CD4-positive, CD25-positive, alpha-beta regulatory T cell (primary cell): ENCODE results near the gene PNPO. TPM values are rescaled to one million over a fixed set of nuclear protein-coding genes. Genes with fewer than 3 reads are reported as not detected.

ENCODE experiments used
- ATAC-seq, 2 donors: fragments of 150-1000 bp; cut with Tn5 transposase; one replicate each; pipeline ENCODE4 v1.10.0; 2021; ENCODE audit warnings: low read depth in 2 of 2, moderate number of reproducible peaks in 2 of 2, moderate library complexity in 1 of 2
- DNase-seq, 3 donors: peaks; one replicate each; pipeline versions ENCODE4 v3.0.0 to v3.0.0-alpha.2; 2012 to 2022; ENCODE audit warnings: mixed read lengths in 1 of 3
- H3K27ac ChIP-seq: one replicate; pipeline ENCODE4 v1.7.0; 2013; ENCODE audit warnings: mild to moderate bottlenecking, low read length; ENCODE audit not compliant: insufficient read depth, poor library complexity, severe bottlenecking
- H3K27me3 ChIP-seq: one replicate; pipeline ENCODE4 v1.7.0; 2013; ENCODE audit warnings: low read length; ENCODE audit not compliant: control insufficient read depth, insufficient read depth
- H3K36me3 ChIP-seq: one replicate; pipeline ENCODE4 v1.7.0; 2013; ENCODE audit warnings: mild to moderate bottlenecking, low read length, moderate library complexity; ENCODE audit not compliant: control insufficient read depth, insufficient read depth
- H3K4me1 ChIP-seq: 2 replicates; pipeline ENCODE4 v1.7.0; 2013; ENCODE audit warnings: mild to moderate bottlenecking, low read length; ENCODE audit not compliant: insufficient read depth, control insufficient read depth, poor library complexity, severe bottlenecking
- H3K4me3 ChIP-seq: one replicate; pipeline ENCODE4 v1.7.0; 2013; ENCODE audit warnings: low read depth, mild to moderate bottlenecking, low read length, moderate library complexity
- H3K9me3 ChIP-seq, 2 experiments: 1 replicate in 1 of 2; 2 replicates in 1 of 2; pipeline ENCODE4 v1.7.0; 2013; ENCODE audit warnings: low read length in 2 of 2, mild to moderate bottlenecking in 1 of 2, moderate library complexity in 1 of 2; ENCODE audit not compliant: control insufficient read depth in 2 of 2
- H3K27ac Mint-ChIP-seq, 3 donors: one replicate each; pipeline ENCODE4 v1.8.0; 2020 to 2022; ENCODE audit warnings: mild to moderate bottlenecking in 3 of 3, mixed read lengths in 3 of 3, moderate library complexity in 2 of 3
- H3K27me3 Mint-ChIP-seq: one replicate; pipeline ENCODE4 v1.8.0; 2022; ENCODE audit warnings: mild to moderate bottlenecking, mixed read lengths
- H3K36me3 Mint-ChIP-seq: one replicate; pipeline ENCODE4 v1.8.0; 2020; ENCODE audit warnings: mixed read lengths
- H3K4me1 Mint-ChIP-seq, 4 donors: one replicate each; pipeline ENCODE4 v1.8.0; 2020 to 2022; ENCODE audit warnings: mixed read lengths in 4 of 4, mild to moderate bottlenecking in 1 of 4
- H3K4me3 Mint-ChIP-seq, 4 donors: one replicate each; pipeline ENCODE4 v1.8.0; 2020 to 2022; ENCODE audit warnings: mild to moderate bottlenecking in 4 of 4, mixed read lengths in 4 of 4, moderate library complexity in 3 of 4
- H3K9me3 Mint-ChIP-seq, 7 donors: one replicate each; pipeline ENCODE4 v1.8.0; 2020 to 2022; ENCODE audit warnings: mixed read lengths in 7 of 7, mild to moderate bottlenecking in 3 of 7, moderate library complexity in 2 of 7
- polyA plus RNA-seq, 4 donors: library from polyadenylated mRNA; unstranded; fragments of 300-500 nt; fragmentation: Illumina TruSeq; gene quantifications; one replicate each; pipeline ENCODE4 v1.2.3, GENCODE V29; 2021
- total RNA-seq: library from RNA; stranded (reverse); gene quantifications from one replicate; pipeline ENCODE4 v1.2.3, GENCODE V29; 2022

Gene PNPO
- total and polyA plus RNA-seq, 5 donors from 2014 or later, result 7.8 to 25.5 (median 18.9) TPM

DNA sequence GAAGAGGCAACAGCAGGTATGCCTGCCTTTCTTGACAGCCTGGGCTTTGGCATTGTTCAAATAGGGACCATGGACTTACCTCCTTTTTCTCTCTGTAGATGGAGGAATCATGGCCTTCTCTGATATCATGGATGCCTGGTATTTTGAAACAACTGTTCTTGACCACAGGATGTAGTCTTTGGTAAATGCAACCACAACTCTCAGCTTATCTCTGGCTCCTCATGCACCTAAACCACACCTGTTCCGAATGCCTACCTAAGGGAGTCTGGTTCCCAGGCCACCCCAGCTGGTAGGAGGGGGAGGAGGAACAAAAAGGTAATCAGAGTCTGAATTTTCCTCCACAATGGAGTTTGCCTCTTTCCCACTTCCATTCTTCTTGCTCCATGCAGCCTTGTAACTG lies 48.3 kb downstream of the PNPO start:
- H3K4me3 ChIP-seq, result no peak overlapping the region
- DNase-seq (no peak), ATAC-seq (no peak)
- Mint-ChIP-seq H3K4me3 (no peak overlapping the region), H3K27me3 (peaks cover 6% of the 10 kb centered on the region), H3K4me1 (no peaks in the 10 kb centered on the region), H3K9me3 (no peaks in the 10 kb centered on the region), H3K27ac (no peak overlapping the region), H3K36me3 (no peaks in the 10 kb centered on the region)
- no peaks in the 10 kb centered on the region for H3K9me3 ChIP-seq
- peaks cover 4% of the 10 kb centered on the region for H3K27me3 ChIP-seq
- H3K27ac ChIP-seq, result no peak overlapping the region
- H3K36me3 ChIP-seq, result no peaks in the 10 kb centered on the region
- no peaks in the 10 kb centered on the region for H3K4me1 ChIP-seq

DNA sequence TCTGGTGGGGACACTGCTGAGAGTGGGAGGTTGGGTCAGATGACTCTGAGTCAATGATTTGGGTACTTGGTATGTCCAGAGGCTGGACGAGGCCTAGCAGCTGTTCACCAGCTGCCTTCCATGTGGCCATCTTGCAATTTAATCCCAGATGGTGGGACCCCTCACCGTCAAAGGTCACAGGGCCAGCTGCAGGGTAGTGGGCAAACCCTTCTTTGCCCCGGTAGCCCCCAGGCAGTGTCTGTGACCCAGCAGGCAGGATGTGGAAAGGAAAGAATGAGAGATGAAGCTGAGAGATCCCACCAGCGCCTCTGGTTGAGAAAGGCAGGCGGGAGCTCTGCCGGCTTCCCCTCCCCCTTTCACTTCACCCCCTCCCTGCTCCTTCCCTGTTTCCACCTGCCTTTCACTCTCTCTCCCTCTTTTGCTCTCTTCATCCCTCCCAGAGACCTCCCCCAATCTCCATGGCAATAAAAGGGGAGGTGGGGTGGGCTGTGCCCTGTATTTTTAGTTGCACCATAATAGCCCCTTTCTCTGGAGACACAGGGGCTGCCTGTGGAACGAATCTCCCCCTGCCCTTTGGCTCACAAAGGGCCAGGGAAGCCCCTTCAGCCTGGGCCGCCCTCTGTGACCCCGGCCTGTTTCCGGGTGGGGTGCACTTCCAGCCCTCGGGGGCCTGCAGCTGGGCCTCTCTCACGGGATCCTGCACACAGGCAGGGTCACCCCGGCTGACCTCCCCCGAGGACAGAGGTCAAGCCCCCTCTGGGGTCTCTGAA lies 49.8 kb downstream of the PNPO start:
- Mint-ChIP-seq H3K27me3 (peaks cover 15% of the 10 kb centered on the region), H3K36me3 (no peaks in the 10 kb centered on the region), H3K4me1 (no peaks in the 10 kb centered on the region), H3K27ac (no peak overlapping the region), H3K4me3 (no peak overlapping the region), H3K9me3 (no peaks in the 10 kb centered on the region)
- H3K4me1 ChIP-seq, result no peaks in the 10 kb centered on the region
- H3K9me3 ChIP-seq, result no peaks in the 10 kb centered on the region
- H3K4me3 ChIP-seq, result no peak overlapping the region
- H3K27ac ChIP-seq, result no peak overlapping the region
- H3K36me3 ChIP-seq, result no peaks in the 10 kb centered on the region
- no peak for ATAC-seq
- peaks cover 4% of the 10 kb centered on the region for H3K27me3 ChIP-seq
- no peak for DNase-seq

DNA sequence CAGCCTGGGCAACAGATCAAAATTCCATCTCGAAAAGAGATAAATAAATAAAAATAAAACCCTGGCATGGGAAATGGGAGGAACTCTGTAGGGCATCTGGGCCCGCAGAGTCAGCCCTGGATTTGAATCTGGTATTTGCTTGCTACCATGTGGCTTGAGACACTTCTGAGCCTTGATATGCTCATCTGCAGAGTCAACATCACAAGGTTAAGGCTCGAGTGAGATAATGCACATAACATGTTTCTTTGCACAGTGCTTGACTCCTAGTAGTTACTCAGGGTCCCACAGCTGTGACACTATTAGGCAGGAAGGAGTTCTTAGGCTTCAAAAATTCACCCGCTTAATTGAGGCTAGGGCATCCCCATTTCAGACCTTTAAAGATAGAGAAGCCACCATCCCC lies 50.8 kb downstream of the PNPO start:
- no peaks in the 10 kb centered on the region for H3K4me1 Mint-ChIP-seq
- ATAC-seq, result no peak
- no peak overlapping the region for H3K27ac Mint-ChIP-seq
- H3K4me3 ChIP-seq, result no peak overlapping the region
- no peaks in the 10 kb centered on the region for H3K4me1 ChIP-seq
- peaks cover 4% of the 10 kb centered on the region for H3K27me3 ChIP-seq
- no peak for DNase-seq
- H3K9me3 ChIP-seq, result no peaks in the 10 kb centered on the region
- peaks cover 19% of the 10 kb centered on the region for H3K27me3 Mint-ChIP-seq
- no peak overlapping the region for H3K4me3 Mint-ChIP-seq
- no peaks in the 10 kb centered on the region for H3K9me3 Mint-ChIP-seq
- no peaks in the 10 kb centered on the region for H3K36me3 ChIP-seq
- no peaks in the 10 kb centered on the region for H3K36me3 Mint-ChIP-seq
- H3K27ac ChIP-seq, result no peak overlapping the region

DNA sequence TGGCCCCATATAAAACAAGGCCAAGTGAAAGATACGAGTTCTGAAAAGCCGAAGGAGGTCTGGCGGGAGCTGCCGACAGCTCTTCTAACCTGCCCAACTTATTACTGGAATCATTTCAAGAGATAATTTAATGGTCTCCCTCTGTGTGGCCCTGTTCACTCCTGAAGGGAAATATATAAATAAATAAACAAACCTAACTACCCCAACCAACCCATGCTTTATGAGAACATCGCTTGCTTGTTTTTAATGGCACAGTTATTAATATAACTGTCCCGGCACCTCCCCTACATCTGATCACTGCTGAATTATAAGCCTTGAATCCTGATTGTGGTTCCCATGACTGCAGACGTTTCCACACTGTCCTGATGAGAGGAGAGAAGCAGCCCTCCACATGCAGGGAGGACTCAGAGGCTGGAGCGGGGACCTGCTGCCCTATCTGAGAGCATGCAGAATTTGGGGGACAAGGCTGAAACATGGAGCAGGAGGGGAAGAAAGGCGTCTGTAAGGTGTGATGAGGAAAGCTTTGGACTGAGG lies 51.7 kb downstream of the PNPO start:
- H3K27me3 ChIP-seq, result peaks cover 4% of the 10 kb centered on the region
- no peak for DNase-seq
- no peaks in the 10 kb centered on the region for H3K9me3 ChIP-seq
- H3K4me1 Mint-ChIP-seq, result no peaks in the 10 kb centered on the region
- H3K27me3 Mint-ChIP-seq, result peaks cover 19% of the 10 kb centered on the region
- H3K4me3 ChIP-seq, result no peak overlapping the region
- H3K4me3 Mint-ChIP-seq, result no peak overlapping the region
- H3K27ac ChIP-seq, result no peak overlapping the region
- H3K9me3 Mint-ChIP-seq, result no peaks in the 10 kb centered on the region
- H3K4me1 ChIP-seq, result no peaks in the 10 kb centered on the region
- H3K27ac Mint-ChIP-seq, result no peak overlapping the region
- ATAC-seq, result no peak
- H3K36me3 Mint-ChIP-seq, result no peaks in the 10 kb centered on the region
- H3K36me3 ChIP-seq, result no peaks in the 10 kb centered on the region

DNA sequence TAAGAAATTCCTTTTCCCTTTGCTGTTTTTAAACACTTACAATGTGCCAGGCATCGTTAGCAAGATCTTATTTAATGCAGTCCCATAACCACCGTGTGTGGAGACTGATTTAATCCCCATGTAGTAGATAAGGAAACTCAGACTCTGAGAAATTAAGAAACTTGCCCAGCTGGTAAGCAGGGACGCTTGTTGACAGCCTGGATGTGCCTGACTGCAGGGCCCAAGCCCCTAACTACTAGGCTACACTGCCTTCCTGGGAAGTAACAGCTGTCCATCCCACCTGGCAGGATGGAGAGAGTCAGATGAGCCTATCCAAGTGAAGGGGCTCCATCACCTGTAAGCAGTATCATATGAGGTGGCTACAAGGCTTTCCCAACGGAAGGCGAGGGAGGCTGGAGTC lies 52.6 kb downstream of the PNPO start:
- no peak overlapping the region for H3K4me3 Mint-ChIP-seq
- peaks cover 19% of the 10 kb centered on the region for H3K27me3 Mint-ChIP-seq
- Histone ChIP-seq H3K36me3 (no peaks in the 10 kb centered on the region), H3K27me3 (peaks cover 4% of the 10 kb centered on the region), H3K27ac (no peak overlapping the region), H3K4me3 (no peak overlapping the region), H3K9me3 (no peaks in the 10 kb centered on the region), H3K4me1 (no peaks in the 10 kb centered on the region)
- no peaks in the 10 kb centered on the region for H3K4me1 Mint-ChIP-seq
- H3K36me3 Mint-ChIP-seq, result no peaks in the 10 kb centered on the region
- H3K9me3 Mint-ChIP-seq, result no peaks in the 10 kb centered on the region
- DNase-seq, result no peak
- ATAC-seq, result no peak
- peak overlapping the region in 1 of 3 donors; percentile 20 for H3K27ac Mint-ChIP-seq

DNA sequence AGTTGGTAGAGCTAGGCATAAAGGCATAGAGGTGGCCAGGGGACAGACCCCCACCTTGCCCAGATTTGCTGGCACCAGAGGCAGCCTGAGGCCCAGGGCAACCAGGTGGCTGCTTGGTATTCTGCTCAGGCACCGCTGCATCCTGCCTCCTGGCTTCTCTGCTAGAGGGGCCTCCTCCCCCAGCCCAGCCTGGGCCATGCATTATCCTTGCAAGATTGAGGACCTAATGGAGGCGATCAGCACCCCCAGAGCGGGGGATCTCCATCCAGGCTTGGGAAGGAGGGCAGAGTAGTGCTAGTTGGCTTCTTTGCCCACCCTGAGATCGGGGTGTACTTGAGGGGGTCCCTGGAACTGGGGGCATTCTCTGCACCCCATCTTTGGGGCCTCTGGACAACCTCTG lies 53.4 kb downstream of the PNPO start:
- no peaks in the 10 kb centered on the region for H3K36me3 Mint-ChIP-seq
- H3K9me3 Mint-ChIP-seq, result no peaks in the 10 kb centered on the region
- Histone ChIP-seq H3K27ac (no peak overlapping the region), H3K27me3 (peaks cover 4% of the 10 kb centered on the region), H3K4me1 (no peaks in the 10 kb centered on the region), H3K36me3 (no peaks in the 10 kb centered on the region), H3K4me3 (no peak overlapping the region), H3K9me3 (no peaks in the 10 kb centered on the region)
- no peak overlapping the region for H3K4me3 Mint-ChIP-seq
- DNase-seq (no peak), ATAC-seq (no peak)
- H3K27ac Mint-ChIP-seq, result no peak overlapping the region
- peaks cover 23% of the 10 kb centered on the region for H3K27me3 Mint-ChIP-seq
- H3K4me1 Mint-ChIP-seq, result no peaks in the 10 kb centered on the region

DNA sequence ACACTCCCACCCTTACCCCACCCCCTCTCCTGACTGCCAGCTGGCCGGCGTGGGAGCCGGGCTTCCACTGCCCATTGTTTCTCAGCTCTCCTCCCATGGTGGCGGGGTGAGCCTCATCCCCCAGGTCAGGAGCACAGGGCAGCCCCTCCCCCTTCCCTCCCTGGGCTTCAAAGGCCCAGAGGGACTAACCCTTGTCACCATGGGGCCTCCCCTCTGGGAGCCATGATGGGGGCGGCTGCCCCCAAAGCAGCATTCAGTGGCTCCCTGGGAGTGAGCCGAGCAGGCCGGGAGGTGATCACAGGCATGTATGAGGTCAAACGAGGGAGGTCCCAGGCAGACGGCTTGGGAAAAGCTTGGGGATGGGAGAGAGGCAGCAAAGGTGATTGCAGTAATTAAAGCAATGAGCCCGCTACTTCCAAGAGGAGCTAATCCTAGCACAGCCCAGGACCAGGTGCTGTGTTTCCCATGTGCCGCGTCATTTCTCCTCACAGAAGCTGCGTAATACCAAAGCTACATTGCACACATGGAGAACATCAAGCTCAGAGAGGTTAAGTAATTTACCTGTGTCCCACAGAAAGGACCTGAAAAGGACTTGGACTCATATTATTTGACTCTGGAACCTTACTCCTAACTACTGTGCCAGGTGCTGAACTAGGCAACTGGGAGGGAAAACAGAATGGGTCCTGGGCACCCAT lies 54.0 kb downstream of the PNPO start:
- H3K4me3 Mint-ChIP-seq, result no peak overlapping the region
- DNase-seq (no peak), ATAC-seq (no peak)
- H3K27ac Mint-ChIP-seq, result no peak overlapping the region
- Histone ChIP-seq H3K9me3 (no peaks in the 10 kb centered on the region), H3K4me1 (no peaks in the 10 kb centered on the region), H3K4me3 (no peak overlapping the region), H3K27me3 (peaks cover 4% of the 10 kb centered on the region), H3K36me3 (no peaks in the 10 kb centered on the region), H3K27ac (no peak overlapping the region)
- no peaks in the 10 kb centered on the region for H3K9me3 Mint-ChIP-seq
- peaks cover 29% of the 10 kb centered on the region for H3K27me3 Mint-ChIP-seq
- H3K36me3 Mint-ChIP-seq, result no peaks in the 10 kb centered on the region
- H3K4me1 Mint-ChIP-seq, result no peaks in the 10 kb centered on the region

DNA sequence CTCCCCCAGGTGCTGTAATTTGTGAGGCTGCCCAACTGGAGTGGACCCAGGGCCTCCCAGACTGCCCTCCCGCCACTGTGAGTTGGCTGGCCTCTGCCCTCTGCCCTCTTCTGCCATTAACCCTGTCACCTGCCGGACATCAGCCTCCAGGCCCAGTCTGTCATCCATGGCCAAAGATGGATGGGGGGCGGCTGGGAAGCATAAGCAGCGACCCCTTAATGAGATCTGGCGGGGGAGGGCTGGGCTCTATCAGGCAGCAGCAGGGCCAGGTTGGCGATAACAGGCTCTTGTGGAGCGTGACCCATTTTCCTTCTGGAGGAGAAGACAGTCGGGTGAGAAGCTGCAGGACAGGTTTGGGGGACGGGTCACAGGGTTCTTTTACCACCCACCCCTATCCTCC lies 54.8 kb downstream of the PNPO start:
- no peaks in the 10 kb centered on the region for H3K9me3 Mint-ChIP-seq
- Histone ChIP-seq H3K27ac (no peak overlapping the region), H3K27me3 (peaks cover 4% of the 10 kb centered on the region), H3K4me3 (no peak overlapping the region), H3K4me1 (no peaks in the 10 kb centered on the region), H3K36me3 (no peaks in the 10 kb centered on the region), H3K9me3 (no peaks in the 10 kb centered on the region)
- no peaks in the 10 kb centered on the region for H3K4me1 Mint-ChIP-seq
- no peak overlapping the region for H3K4me3 Mint-ChIP-seq
- no peak overlapping the region for H3K27ac Mint-ChIP-seq
- no peaks in the 10 kb centered on the region for H3K36me3 Mint-ChIP-seq
- DNase-seq (no peak), ATAC-seq (no peak)
- peaks cover 29% of the 10 kb centered on the region for H3K27me3 Mint-ChIP-seq
